NT2/D1 (cell line): ENCODE measurements around the gene AGFG2.

ENCODE experiments used
- SUZ12 ChIP-seq: IDR thresholded peaks from 2 replicates; pipeline ENCODE4 v1.6.1; 2011; ENCODE audit not compliant: insufficient read length, insufficient read depth; ENCODE audit errors: extremely low read depth
- YY1 ChIP-seq: IDR thresholded peaks from 2 replicates; pipeline ENCODE4 v1.6.1; 2011; ENCODE audit not compliant: insufficient read length, insufficient read depth

GRCh38 chr7:100559127-100559526, 20.1 kb downstream of the AGFG2 start:
- TF ChIP-seq YY1, result no peak
- TF ChIP-seq SUZ12, result no peak
